ENCODE measurements around the gene MPG. TPM values are rescaled to one million over a fixed set of nuclear protein-coding genes. Genes with fewer than 3 reads are reported as not detected.

Gene MPG
- total and polyA plus RNA-seq, 10 of the 15 experiments (the other 5 are each of a cell fraction or from before 2014, with no cell fraction given), result 0.32 to 193 (median 55.7) TPM

- Histone ChIP-seq H3K4me2 (ENCODE audit: control insufficient read depth, insufficient read depth) (no peak overlapping the region), H3K4me3 (no peak overlapping the region), H3K79me2 (ENCODE audit: control insufficient read depth, insufficient read depth, low read length) (no peaks in the 10 kb centered on the region), H3K27ac (ENCODE audit: control insufficient read depth, insufficient read depth) (no peak overlapping the region), H3K27me3 (replicated peaks in 1 of 2; ENCODE audit: control insufficient read depth in 2 of 2, insufficient read depth in 2 of 2, low read length in 1 of 2) (no peaks in the 10 kb centered on the region), H4K20me1 (ENCODE audit: control insufficient read depth, insufficient read depth) (no peaks in the 10 kb centered on the region), H3K9ac (ENCODE audit: control insufficient read depth, insufficient read depth, low read length) (no peak overlapping the region), H3K4me1 (ENCODE audit: control insufficient read depth, insufficient read depth, low read length) (no peaks in the 10 kb centered on the region), H3K36me3 (ENCODE audit: control insufficient read depth in 2 of 2, insufficient read depth in 2 of 2, low read length in 1 of 2) (peaks cover 8 to 10% of the 10 kb centered on the region in 2 experiments; a peak in 3 of 4 replicates), H2AFZ (ENCODE audit: control insufficient read depth, low read depth, low read length) (no peak overlapping the region), H3K9me3 (replicated peaks; ENCODE audit: control insufficient read depth, insufficient read depth, low read length) (no peaks in the 10 kb centered on the region)
- DNase-seq (ENCODE audit: low read depth, low spot score), result no peak
- in situ Hi-C loops (cut with MboI), result no loop called here
- TF ChIP-seq SUPT20H (IDR thresholded peaks at IDR 0.05; ENCODE audit: borderline replicate concordance, control insufficient read depth, low read depth, low read length) (no peak), LARP7 (IDR thresholded peaks at IDR 0.05) (no peak), HCFC1 (IDR thresholded peaks at IDR 0.05; ENCODE audit: low read length) (no peak), NFXL1 (IDR thresholded peaks at IDR 0.05; ENCODE audit: borderline replicate concordance) (no peak), HDAC6 (IDR thresholded peaks at IDR 0.05; ENCODE audit: unreplicated experiment) (no peak)
- RAD21 ChIA-PET (ENCODE audit: unreplicated experiment), result interaction anchor here (0.8 to 6.5 kb wide), 6 partner anchors 9 to 63 kb away, joined by 4 to 132 read pairs (median 4); no protein-coding TSS in a partner anchor
- SMC1A ChIA-PET (ENCODE audit: uncharacterized antibody, unreplicated experiment), result interaction anchor here (0.8 to 5.7 kb wide), 4 partner anchors 21 to 45 kb away, joined by 3 to 77 read pairs (median 8); partner anchors contain the start of genes POLR3K and SNRNP25
- 87% methylated on average over 8 of the region's 8 CpGs for WGBS (ENCODE audit: insufficient coverage, insufficient replicate concordance, low lambda C conversion rate, missing lambda C conversion rate)
- POLR2A ChIA-PET, result interaction anchor here (1.1 to 3.2 kb wide), 2 partner anchors 11 to 31 kb away, joined by 3 to 18 read pairs; no protein-coding TSS in a partner anchor
- intact Hi-C loops (cut with micrococcal nuclease; ENCODE audit: unreplicated experiment), result loop anchor here (1.0 kb wide), 1 partner anchor 33 kb away; no protein-coding TSS in a partner anchor
- ATAC-seq, result no peak
- no TSS peak for BruUV-seq (replicated peaks)
- CTCF ChIA-PET, result interaction anchor here (0.7 to 7.9 kb wide), 10 partner anchors 8 to 264 kb away, joined by 3 to 319 read pairs (median 10); partner anchors contain the start of genes POLR3K, RHBDF1 and SNRNP25
- FAIRE-seq, result no peak
Measured at GRCh38 chr16:97822-98221, 19.8 kb downstream of the MPG start.

- intact Hi-C loops (cut with micrococcal nuclease; ENCODE audit: unreplicated experiment), result no loop called here
- FAIRE-seq, result no peak
- 87% methylated on average over 5 of the region's 5 CpGs for WGBS (ENCODE audit: insufficient coverage, insufficient replicate concordance, low lambda C conversion rate, missing lambda C conversion rate)
- no peak for ATAC-seq
- no peak overlapping the region for H3K27ac ChIP-seq (ENCODE audit: control insufficient read depth, insufficient read depth)
- ChIA-PET RAD21 (ENCODE audit: unreplicated experiment) (no interaction called here), POLR2A (no interaction called here), SMC1A (ENCODE audit: uncharacterized antibody, unreplicated experiment) (no interaction called here), CTCF (no interaction called here)
- in situ Hi-C loops (cut with MboI), result no loop called here
- H3K79me2 ChIP-seq (ENCODE audit: control insufficient read depth, insufficient read depth, low read length), result no peaks in the 10 kb centered on the region
- no peak overlapping the region for H2AFZ ChIP-seq (ENCODE audit: control insufficient read depth, low read depth, low read length)
- H3K36me3 ChIP-seq (ENCODE audit: control insufficient read depth in 2 of 2, insufficient read depth in 2 of 2, low read length in 1 of 2), result peaks cover 8 to 13% of the 10 kb centered on the region in 2 experiments; a peak in 3 of 4 replicates
- H3K4me3 ChIP-seq, result no peak overlapping the region
- no peaks in the 10 kb centered on the region for H3K9me3 ChIP-seq (replicated peaks; ENCODE audit: control insufficient read depth, insufficient read depth, low read length)
- H3K4me2 ChIP-seq (ENCODE audit: control insufficient read depth, insufficient read depth), result no peak overlapping the region
- no peak overlapping the region for H3K9ac ChIP-seq (ENCODE audit: control insufficient read depth, insufficient read depth, low read length)
- H4K20me1 ChIP-seq (ENCODE audit: control insufficient read depth, insufficient read depth), result no peaks in the 10 kb centered on the region
- no peaks in the 10 kb centered on the region for H3K4me1 ChIP-seq (ENCODE audit: control insufficient read depth, insufficient read depth, low read length)
- no TSS peak for BruUV-seq (replicated peaks)
- no peak for DNase-seq (ENCODE audit: low read depth, low spot score)
- H3K27me3 ChIP-seq (replicated peaks in 1 of 2; ENCODE audit: control insufficient read depth in 2 of 2, insufficient read depth in 2 of 2, low read length in 1 of 2), result no peaks in the 10 kb centered on the region
- TF ChIP-seq RB1 (IDR thresholded peaks at IDR 0.05; ENCODE audit: borderline replicate concordance) (no peak), NKRF (conservative IDR thresholded peaks at IDR 0.05) (no peak), MAX (IDR thresholded peaks at IDR 0.05; ENCODE audit: low read depth, low read length) (no peak), CHD2 (IDR thresholded peaks at IDR 0.05; ENCODE audit: borderline replicate concordance, low read depth, low read length) (no peak), PAX5 (IDR thresholded peaks at IDR 0.05; ENCODE audit: borderline replicate concordance, low read depth, low read length) (no peak), ATF2 (IDR thresholded peaks at IDR 0.05; ENCODE audit: low read length) (no peak), TAF1 (IDR thresholded peaks at IDR 0.05; ENCODE audit: borderline replicate concordance, low read depth, low read length) (no peak)
Measured at GRCh38 chr16:100989-101388, 23.0 kb downstream of the MPG start.

Measured in GM12878 (cell line).